Adrenal gland (tissue), 5 donors: ENCODE results near the gene KCNA10.

Experiments
- POLR2A ChIP-seq, 2 donors: fragments of 450-650 bp; IDR thresholded peaks; one replicate each; pipeline ENCODE4 v1.6.1; 2017; ENCODE audit warnings: antibody characterized with exemption in 2 of 2, mild to moderate bottlenecking in 2 of 2, moderate library complexity in 1 of 2
- TF ChIP-seq, protein P1 (sequence below), 6 experiments: fragments of 450-650 bp in 4 of 6; fragments of 200-600 bp in 2 of 6; sonication (generic) in 1 of 6; IDR thresholded peaks; 1 replicate in 5 of 6; 2 replicates in 1 of 6; pipeline versions ENCODE4 v1.5.1 to v1.8.0; 2016 to 2021; ENCODE audit warnings: antibody characterized with exemption in 6 of 6, mild to moderate bottlenecking in 2 of 6, moderate library complexity in 1 of 6
- donor health status: DM: no; HTN: no; CAD: no.

DNA sequence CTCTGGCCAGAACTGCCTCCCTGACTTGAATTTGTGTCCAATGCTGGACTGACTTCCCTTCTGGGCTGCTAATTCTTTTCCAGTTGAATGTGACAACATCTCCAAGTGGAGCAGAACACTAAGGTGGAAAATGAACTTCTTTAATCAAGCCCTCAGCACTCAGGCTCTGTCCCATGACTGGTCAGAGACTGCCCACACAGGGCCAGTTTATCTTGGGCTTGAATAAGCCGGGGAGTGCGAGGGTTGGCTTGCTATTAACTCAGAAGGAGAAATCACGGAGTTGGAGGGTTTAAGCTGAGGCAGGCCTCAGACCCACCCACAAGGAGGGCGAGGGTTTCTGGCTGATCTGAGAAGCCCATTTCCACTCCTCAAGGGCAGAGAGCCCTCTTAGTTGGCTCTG, 12.4 kb downstream of the KCNA10 start:
- TF ChIP-seq, protein P1, sequence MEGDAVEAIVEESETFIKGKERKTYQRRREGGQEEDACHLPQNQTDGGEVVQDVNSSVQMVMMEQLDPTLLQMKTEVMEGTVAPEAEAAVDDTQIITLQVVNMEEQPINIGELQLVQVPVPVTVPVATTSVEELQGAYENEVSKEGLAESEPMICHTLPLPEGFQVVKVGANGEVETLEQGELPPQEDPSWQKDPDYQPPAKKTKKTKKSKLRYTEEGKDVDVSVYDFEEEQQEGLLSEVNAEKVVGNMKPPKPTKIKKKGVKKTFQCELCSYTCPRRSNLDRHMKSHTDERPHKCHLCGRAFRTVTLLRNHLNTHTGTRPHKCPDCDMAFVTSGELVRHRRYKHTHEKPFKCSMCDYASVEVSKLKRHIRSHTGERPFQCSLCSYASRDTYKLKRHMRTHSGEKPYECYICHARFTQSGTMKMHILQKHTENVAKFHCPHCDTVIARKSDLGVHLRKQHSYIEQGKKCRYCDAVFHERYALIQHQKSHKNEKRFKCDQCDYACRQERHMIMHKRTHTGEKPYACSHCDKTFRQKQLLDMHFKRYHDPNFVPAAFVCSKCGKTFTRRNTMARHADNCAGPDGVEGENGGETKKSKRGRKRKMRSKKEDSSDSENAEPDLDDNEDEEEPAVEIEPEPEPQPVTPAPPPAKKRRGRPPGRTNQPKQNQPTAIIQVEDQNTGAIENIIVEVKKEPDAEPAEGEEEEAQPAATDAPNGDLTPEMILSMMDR (IDR thresholded peaks at IDR 0.05): no peak
- TF ChIP-seq POLR2A (IDR thresholded peaks at IDR 0.05): no peak
